ENCODE results near the gene MOCS1.

Gene MOCS1

GRCh38 chr6:39902786-39903465, 31.3 kb downstream of the MOCS1 start:
- no peaks in the 10 kb centered on the region for H3K4me1 ChIP-seq (ENCODE audit: insufficient read depth, low read length)
- ATAC-seq (ENCODE audit: insufficient read depth, low read depth): no peak
- no peak overlapping the region for H2AFZ ChIP-seq (ENCODE audit: low read depth, low read length)
- no peaks in the 10 kb centered on the region for H3K27me3 ChIP-seq (ENCODE audit: insufficient read depth, low read length, poor library complexity)
- no peaks in the 10 kb centered on the region for H3K9me3 ChIP-seq (ENCODE audit: insufficient read depth, low read length, severe bottlenecking)
- H3K9ac ChIP-seq (ENCODE audit: low read depth, low read length): no peak overlapping the region
- H3K4me3 ChIP-seq (ENCODE audit: low read depth in 1 of 2, low read length in 2 of 2): no peak overlapping the region
- DNase-seq: no peak
- no peak overlapping the region for H3K27ac ChIP-seq (ENCODE audit: low read length)
- H3K4me2 ChIP-seq (ENCODE audit: insufficient read depth, low read length): no peak overlapping the region
- H3K79me2 ChIP-seq (ENCODE audit: insufficient read depth, low read length): no peaks in the 10 kb centered on the region
- TF ChIP-seq, protein P1, sequence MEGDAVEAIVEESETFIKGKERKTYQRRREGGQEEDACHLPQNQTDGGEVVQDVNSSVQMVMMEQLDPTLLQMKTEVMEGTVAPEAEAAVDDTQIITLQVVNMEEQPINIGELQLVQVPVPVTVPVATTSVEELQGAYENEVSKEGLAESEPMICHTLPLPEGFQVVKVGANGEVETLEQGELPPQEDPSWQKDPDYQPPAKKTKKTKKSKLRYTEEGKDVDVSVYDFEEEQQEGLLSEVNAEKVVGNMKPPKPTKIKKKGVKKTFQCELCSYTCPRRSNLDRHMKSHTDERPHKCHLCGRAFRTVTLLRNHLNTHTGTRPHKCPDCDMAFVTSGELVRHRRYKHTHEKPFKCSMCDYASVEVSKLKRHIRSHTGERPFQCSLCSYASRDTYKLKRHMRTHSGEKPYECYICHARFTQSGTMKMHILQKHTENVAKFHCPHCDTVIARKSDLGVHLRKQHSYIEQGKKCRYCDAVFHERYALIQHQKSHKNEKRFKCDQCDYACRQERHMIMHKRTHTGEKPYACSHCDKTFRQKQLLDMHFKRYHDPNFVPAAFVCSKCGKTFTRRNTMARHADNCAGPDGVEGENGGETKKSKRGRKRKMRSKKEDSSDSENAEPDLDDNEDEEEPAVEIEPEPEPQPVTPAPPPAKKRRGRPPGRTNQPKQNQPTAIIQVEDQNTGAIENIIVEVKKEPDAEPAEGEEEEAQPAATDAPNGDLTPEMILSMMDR (IDR thresholded peaks at IDR 0.05; ENCODE audit: borderline replicate concordance, extremely low read depth, low read length, poor library complexity, severe bottlenecking): no peak
- TF ChIP-seq EZH2 (IDR thresholded peaks at IDR 0.05; ENCODE audit: borderline replicate concordance, low read depth, low read length, severe bottlenecking): no peak
- H4K20me1 ChIP-seq (ENCODE audit: insufficient read depth, low read length): no peaks in the 10 kb centered on the region
- H3K36me3 ChIP-seq (ENCODE audit: insufficient read depth, low read length): no peaks in the 10 kb centered on the region

- TF ChIP-seq, protein P1 (IDR thresholded peaks at IDR 0.05; ENCODE audit: borderline replicate concordance, extremely low read depth, low read length, poor library complexity, severe bottlenecking): no peak
- no peak for TF ChIP-seq EZH2 (IDR thresholded peaks at IDR 0.05; ENCODE audit: borderline replicate concordance, low read depth, low read length, severe bottlenecking)
- Histone ChIP-seq H3K9ac (ENCODE audit: low read depth, low read length) (no peak overlapping the region), H4K20me1 (ENCODE audit: insufficient read depth, low read length) (no peaks in the 10 kb centered on the region), H3K4me2 (ENCODE audit: insufficient read depth, low read length) (no peak overlapping the region), H3K27ac (ENCODE audit: low read length) (no peak overlapping the region), H3K27me3 (ENCODE audit: insufficient read depth, low read length, poor library complexity) (no peaks in the 10 kb centered on the region), H3K9me3 (ENCODE audit: insufficient read depth, low read length, severe bottlenecking) (no peaks in the 10 kb centered on the region), H3K36me3 (ENCODE audit: insufficient read depth, low read length) (no peaks in the 10 kb centered on the region), H3K4me3 (ENCODE audit: low read depth in 1 of 2, low read length in 2 of 2) (no peak overlapping the region), H3K4me1 (ENCODE audit: insufficient read depth, low read length) (no peaks in the 10 kb centered on the region), H2AFZ (ENCODE audit: low read depth, low read length) (no peak overlapping the region), H3K79me2 (ENCODE audit: insufficient read depth, low read length) (no peaks in the 10 kb centered on the region)
- DNase-seq (no peak), ATAC-seq (ENCODE audit: insufficient read depth, low read depth) (no peak)
These were observed 32.1 kb downstream of the MOCS1 start for GRCh38 chr6:39902136-39902535.

DNA sequence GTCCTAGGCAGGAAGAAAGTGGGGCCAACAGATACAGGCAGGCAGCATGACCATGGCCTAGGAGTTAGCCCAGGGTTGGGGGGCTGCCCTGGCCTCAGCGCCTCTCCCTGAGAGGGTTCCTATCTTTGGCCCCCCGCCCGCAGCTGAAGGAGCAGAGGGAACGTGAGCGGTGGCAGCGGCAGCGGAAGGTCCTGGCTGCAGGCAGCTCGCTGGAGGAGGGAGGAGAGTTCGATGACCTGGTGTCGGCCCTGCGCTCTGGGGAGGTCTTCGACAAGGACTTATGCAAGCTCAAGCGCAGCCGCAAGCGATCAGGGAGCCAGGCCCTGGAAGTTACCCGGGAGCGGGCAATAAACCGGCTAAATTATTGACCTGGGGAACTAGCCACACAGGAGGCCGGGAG, 32.6 kb downstream of the MOCS1 start:
- Histone ChIP-seq H3K4me1 (ENCODE audit: insufficient read depth, low read length) (no peaks in the 10 kb centered on the region), H3K79me2 (ENCODE audit: insufficient read depth, low read length) (no peaks in the 10 kb centered on the region), H3K9ac (ENCODE audit: low read depth, low read length) (no peak overlapping the region), H2AFZ (ENCODE audit: low read depth, low read length) (no peak overlapping the region), H3K9me3 (ENCODE audit: insufficient read depth, low read length, severe bottlenecking) (no peaks in the 10 kb centered on the region), H4K20me1 (ENCODE audit: insufficient read depth, low read length) (no peaks in the 10 kb centered on the region), H3K4me3 (ENCODE audit: low read depth in 1 of 2, low read length in 2 of 2) (no peak overlapping the region), H3K36me3 (ENCODE audit: insufficient read depth, low read length) (no peaks in the 10 kb centered on the region), H3K27ac (ENCODE audit: low read length) (no peak overlapping the region), H3K4me2 (ENCODE audit: insufficient read depth, low read length) (no peak overlapping the region), H3K27me3 (ENCODE audit: insufficient read depth, low read length, poor library complexity) (no peaks in the 10 kb centered on the region)
- no peak for TF ChIP-seq EZH2 (IDR thresholded peaks at IDR 0.05; ENCODE audit: borderline replicate concordance, low read depth, low read length, severe bottlenecking)
- TF ChIP-seq, protein P1 (IDR thresholded peaks at IDR 0.05; ENCODE audit: borderline replicate concordance, extremely low read depth, low read length, poor library complexity, severe bottlenecking): no peak
- no peak for DNase-seq
- no peak for ATAC-seq (ENCODE audit: insufficient read depth, low read depth)

Data from DND-41 (cell line).